Measurements from ENCODE around the gene LCE7A.

Gene LCE7A

GRCh38 chr1:152886085-152886484, 26.3 kb downstream of the LCE7A start:
- TF ChIP-seq CTCF (conservative IDR thresholded peaks at IDR 0.05; ENCODE audit: low read depth, low read length), result no peak
- no peak overlapping the region for H3K4me3 ChIP-seq (ENCODE audit: low read depth, low read length)
- no peak for DNase-seq (ENCODE audit: low read depth)

- TF ChIP-seq CTCF (conservative IDR thresholded peaks at IDR 0.05; ENCODE audit: low read depth, low read length), result no peak
These were observed 27.1 kb downstream of the LCE7A start for GRCh38 chr1:152886758-152887409.

DNA sequence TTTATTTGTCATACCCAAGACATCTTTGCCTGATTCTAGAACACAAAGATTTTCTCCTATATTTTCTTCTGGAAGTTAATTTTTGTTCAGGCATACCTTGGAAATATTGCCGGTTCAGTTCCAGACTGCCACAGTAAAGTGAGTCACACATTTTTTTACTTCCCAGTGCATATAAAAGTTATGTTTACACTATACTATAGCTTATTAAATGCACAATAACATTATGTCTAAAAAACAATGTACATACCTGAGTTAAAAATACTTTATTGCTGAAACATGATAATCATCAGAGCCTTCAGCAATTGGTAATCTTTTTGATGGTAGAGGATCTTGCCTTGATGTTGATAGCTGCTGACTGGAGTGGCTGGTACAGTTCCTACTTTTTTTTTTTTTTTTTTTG, 28.3 kb downstream of the LCE7A start:
- no peak for DNase-seq (ENCODE audit: low read depth)
- no peak for TF ChIP-seq CTCF (conservative IDR thresholded peaks at IDR 0.05; ENCODE audit: low read depth, low read length)
- H3K4me3 ChIP-seq (ENCODE audit: low read depth, low read length), result no peak overlapping the region

More at GRCh38 chr1:152886758-152887409, 27.1 kb downstream of the LCE7A start:
- DNase-seq (ENCODE audit: low read depth), result no peak
- H3K4me3 ChIP-seq (ENCODE audit: low read depth, low read length), result no peak overlapping the region

DNA sequence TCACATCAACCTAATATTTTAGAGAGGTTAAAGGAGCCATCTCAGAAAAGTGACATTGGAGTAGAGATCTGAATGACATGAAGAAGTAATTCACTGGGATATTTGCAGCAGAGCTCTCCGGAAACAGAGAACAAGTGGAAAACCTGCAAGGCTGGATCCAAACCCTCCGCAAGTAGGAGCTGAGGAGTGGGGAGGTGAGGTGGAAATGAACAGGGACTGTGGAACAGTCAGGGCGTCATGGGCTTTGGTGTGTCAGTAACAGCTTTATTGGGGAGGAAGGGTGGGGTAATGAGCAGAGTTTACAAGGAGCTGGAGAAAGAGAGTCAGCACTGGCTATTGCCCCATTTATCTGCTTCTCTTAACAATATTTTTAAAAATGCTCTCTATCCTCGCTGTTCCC, 39.2 kb downstream of the LCE7A start:
- no peak for DNase-seq (ENCODE audit: low read depth)
- no peak for TF ChIP-seq CTCF (conservative IDR thresholded peaks at IDR 0.05; ENCODE audit: low read depth, low read length)
- H3K4me3 ChIP-seq (ENCODE audit: low read depth, low read length), result no peak overlapping the region

DNA sequence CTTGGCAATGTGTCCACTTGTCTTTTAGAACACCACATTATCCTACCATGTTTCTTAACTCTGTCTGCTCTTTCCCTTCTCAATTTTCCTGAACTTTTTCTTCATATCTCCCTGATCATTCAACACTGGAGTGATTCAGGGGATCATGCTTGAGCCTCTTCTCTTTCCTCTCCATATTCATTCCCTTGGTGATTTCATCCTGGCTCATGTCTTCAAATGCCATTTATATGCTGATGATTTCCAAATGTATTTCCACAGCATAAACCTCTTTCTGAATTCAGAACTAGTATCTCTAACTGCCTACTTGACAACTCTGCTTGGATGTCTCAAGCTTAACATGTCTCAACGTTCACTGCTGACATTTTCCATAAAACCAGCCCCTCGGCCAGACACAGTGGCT, 40.1 kb downstream of the LCE7A start:
- H3K4me3 ChIP-seq (ENCODE audit: low read depth, low read length), result no peak overlapping the region
- no peak for TF ChIP-seq CTCF (conservative IDR thresholded peaks at IDR 0.05; ENCODE audit: low read depth, low read length)
- no peak for DNase-seq (ENCODE audit: low read depth)

DNA sequence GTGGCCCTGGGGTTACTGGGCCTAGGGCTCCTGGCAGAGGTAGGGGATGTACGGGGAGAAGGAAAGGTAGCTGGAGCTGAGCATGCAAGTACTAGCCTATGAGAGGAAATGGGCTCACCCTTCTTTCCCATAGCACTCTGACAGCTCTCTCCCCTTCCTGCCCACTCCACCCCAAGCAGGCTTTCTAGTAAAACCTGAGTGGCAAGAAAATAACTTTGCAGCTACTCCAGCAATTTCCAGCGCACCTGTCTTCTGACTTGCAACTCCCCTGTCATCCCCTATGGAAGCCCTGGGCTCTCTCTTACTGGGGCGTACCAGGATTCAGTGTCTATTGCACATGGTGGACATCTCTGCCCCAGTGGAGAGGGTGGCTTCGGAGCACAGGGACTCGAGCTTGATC, 41.8 kb downstream of the LCE7A start:
- no peak overlapping the region for H3K4me3 ChIP-seq (ENCODE audit: low read depth, low read length)
- no peak for TF ChIP-seq CTCF (conservative IDR thresholded peaks at IDR 0.05; ENCODE audit: low read depth, low read length)
- no peak for DNase-seq (ENCODE audit: low read depth)

GRCh38 chr1:152902636-152903035, 42.8 kb downstream of the LCE7A start:
- no peak for TF ChIP-seq CTCF (conservative IDR thresholded peaks at IDR 0.05; ENCODE audit: low read depth, low read length)

More at GRCh38 chr1:152902636-152903035, 42.8 kb downstream of the LCE7A start:
- DNase-seq (ENCODE audit: low read depth), result no peak
- H3K4me3 ChIP-seq (ENCODE audit: low read depth, low read length), result no peak overlapping the region
